ENCODE results near the gene MYL7. TPM values are rescaled to one million over a fixed set of nuclear protein-coding genes. Genes with fewer than 3 reads are reported as not detected.

MYL7 gene
- total RNA-seq, 4 donors from 2014 or later: not detected

- in situ Hi-C loops (cut with MboI; ENCODE audit: low pct_ligation_motif_present in 1 of 4, low pct_unique_long_range_greater_than_20kb in 1 of 4, low sequenced_read_pairs in 3 of 4) (no loop called here), intact Hi-C loops (cut with DNase I; ENCODE audit: low total_unique reads) (no loop called here)
- Histone ChIP-seq H3K9me3 (no peaks in the 10 kb centered on the region), H3K27ac (no peak overlapping the region), H3K36me3 (no peaks in the 10 kb centered on the region), H3K4me3 (no peak overlapping the region), H3K4me1 (no peaks in the 10 kb centered on the region), H3K27me3 (no peaks in the 10 kb centered on the region)
- no peak for TF ChIP-seq EP300 (IDR thresholded peaks at IDR 0.05; ENCODE audit: low read depth)
- TF ChIP-seq POLR2AphosphoS5 (IDR thresholded peaks at IDR 0.05): no peak
- no peak for DNase-seq
Measured at GRCh38 chr7:44167920-44168319, 26.8 kb upstream of the MYL7 start.

GRCh38 chr7:44163591-44163990, 22.5 kb upstream of the MYL7 start:
- Histone ChIP-seq H3K27ac (no peak overlapping the region), H3K4me3 (no peak overlapping the region), H3K4me1 (no peaks in the 10 kb centered on the region), H3K9me3 (no peaks in the 10 kb centered on the region), H3K27me3 (no peaks in the 10 kb centered on the region), H3K36me3 (no peaks in the 10 kb centered on the region)
- in situ Hi-C loops (cut with MboI; ENCODE audit: low pct_ligation_motif_present in 1 of 4, low pct_unique_long_range_greater_than_20kb in 1 of 4, low sequenced_read_pairs in 3 of 4) (no loop called here), intact Hi-C loops (cut with DNase I; ENCODE audit: low total_unique reads) (no loop called here)
- no peak for TF ChIP-seq POLR2AphosphoS5 (IDR thresholded peaks at IDR 0.05)
- no peak for TF ChIP-seq POLR2A (IDR thresholded peaks at IDR 0.05)
- no peak for TF ChIP-seq CTCF (IDR thresholded peaks at IDR 0.05)
- TF ChIP-seq EP300 (IDR thresholded peaks at IDR 0.05; ENCODE audit: low read depth): no peak
- WGBS, 2 donors (ENCODE audit: low coverage in 1 of 2): 44% methylated on average over 1 of the region's 1 CpG; no CpG with 5 or more reads in 1 of the 2 donors
- no peak for DNase-seq

- no peak for DNase-seq
- 73% methylated on average over 1 of the region's 1 CpG; no CpG with 5 or more reads in 1 of the 2 donors for WGBS, 2 donors (ENCODE audit: low coverage in 1 of 2)
- H3K27ac ChIP-seq: no peak overlapping the region
- in situ Hi-C loops (cut with MboI; ENCODE audit: low pct_ligation_motif_present in 1 of 4, low pct_unique_long_range_greater_than_20kb in 1 of 4, low sequenced_read_pairs in 3 of 4) (no loop called here), intact Hi-C loops (cut with DNase I; ENCODE audit: low total_unique reads) (no loop called here)
- H3K27me3 ChIP-seq: no peaks in the 10 kb centered on the region
- TF ChIP-seq EP300 (IDR thresholded peaks at IDR 0.05; ENCODE audit: low read depth) (no peak), CTCF (IDR thresholded peaks at IDR 0.05) (no peak), POLR2A (IDR thresholded peaks at IDR 0.05) (no peak), POLR2AphosphoS5 (IDR thresholded peaks at IDR 0.05) (no peak)
- no peak overlapping the region for H3K4me3 ChIP-seq
- no peaks in the 10 kb centered on the region for H3K36me3 ChIP-seq
- H3K4me1 ChIP-seq: no peaks in the 10 kb centered on the region
- no peaks in the 10 kb centered on the region for H3K9me3 ChIP-seq
Measured at GRCh38 chr7:44162785-44163395, 21.8 kb upstream of the MYL7 start.

GRCh38 chr7:44162179-44162578, 21.0 kb upstream of the MYL7 start:
- Histone ChIP-seq H3K4me1 (no peaks in the 10 kb centered on the region), H3K36me3 (no peaks in the 10 kb centered on the region), H3K4me3 (no peak overlapping the region), H3K27me3 (no peaks in the 10 kb centered on the region), H3K27ac (no peak overlapping the region), H3K9me3 (no peaks in the 10 kb centered on the region)
- TF ChIP-seq CTCF (IDR thresholded peaks at IDR 0.05): no peak
- TF ChIP-seq POLR2A (IDR thresholded peaks at IDR 0.05): no peak
- TF ChIP-seq EP300 (IDR thresholded peaks at IDR 0.05; ENCODE audit: low read depth): no peak
- no peak for TF ChIP-seq POLR2AphosphoS5 (IDR thresholded peaks at IDR 0.05)
- in situ Hi-C loops (cut with MboI; ENCODE audit: low pct_ligation_motif_present in 1 of 4, low pct_unique_long_range_greater_than_20kb in 1 of 4, low sequenced_read_pairs in 3 of 4): no loop called here
- DNase-seq: no peak
- intact Hi-C loops (cut with DNase I; ENCODE audit: low total_unique reads): no loop called here
- WGBS, 2 donors (ENCODE audit: low coverage in 1 of 2): 84 to 100% methylated on average over 2 to 4 of the region's 4 CpGs

GRCh38 chr7:44161371-44161770, 20.2 kb upstream of the MYL7 start:
- intact Hi-C loops (cut with DNase I; ENCODE audit: low total_unique reads) (no loop called here), in situ Hi-C loops (cut with MboI; ENCODE audit: low pct_ligation_motif_present in 1 of 4, low pct_unique_long_range_greater_than_20kb in 1 of 4, low sequenced_read_pairs in 3 of 4) (no loop called here)
- 100% methylated on average over 2 of the region's 2 CpGs; no CpG with 5 or more reads in 1 of the 2 donors for WGBS, 2 donors (ENCODE audit: low coverage in 1 of 2)
- no peak overlapping the region for H3K27ac ChIP-seq
- TF ChIP-seq CTCF (IDR thresholded peaks at IDR 0.05): no peak
- no peak for TF ChIP-seq POLR2A (IDR thresholded peaks at IDR 0.05)
- TF ChIP-seq EP300 (IDR thresholded peaks at IDR 0.05; ENCODE audit: low read depth): no peak
- no peaks in the 10 kb centered on the region for H3K36me3 ChIP-seq
- no peak overlapping the region for H3K4me3 ChIP-seq
- H3K27me3 ChIP-seq: no peaks in the 10 kb centered on the region
- no peaks in the 10 kb centered on the region for H3K4me1 ChIP-seq
- H3K9me3 ChIP-seq: no peaks in the 10 kb centered on the region
- no peak for DNase-seq
